ENCODE results near the gene XKR7.

The XKR7 gene

GRCh38 chr20:31945319-31945718, 22.6 kb upstream of the XKR7 start:
- no peak for TF ChIP-seq CTCF (IDR thresholded peaks at IDR 0.05; ENCODE audit: extremely low read depth, missing control alignments)
- no peak for DNase-seq (ENCODE audit: low spot score)

- TF ChIP-seq CTCF (IDR thresholded peaks at IDR 0.05; ENCODE audit: extremely low read depth, missing control alignments) = no peak
- DNase-seq (ENCODE audit: low spot score) = no peak
Measured at GRCh38 chr20:31945785-31946184, 22.2 kb upstream of the XKR7 start.

- no peak for TF ChIP-seq CTCF (IDR thresholded peaks at IDR 0.05; ENCODE audit: extremely low read depth, missing control alignments)
- no peak for DNase-seq (ENCODE audit: low spot score)
Measured at GRCh38 chr20:31948008-31948407, 19.9 kb upstream of the XKR7 start.

GRCh38 chr20:31949877-31950646, 17.9 kb upstream of the XKR7 start:
- DNase-seq (ENCODE audit: low spot score) = no peak
- no peak for TF ChIP-seq CTCF (IDR thresholded peaks at IDR 0.05; ENCODE audit: extremely low read depth, missing control alignments)

- TF ChIP-seq CTCF (IDR thresholded peaks at IDR 0.05; ENCODE audit: extremely low read depth, missing control alignments) = no peak
- DNase-seq (ENCODE audit: low spot score) = no peak
Measured at GRCh38 chr20:31951203-31951529, 16.8 kb upstream of the XKR7 start.

GRCh38 chr20:31951530-31952453, 16.2 kb upstream of the XKR7 start, which contains the start of gene PDRG1:
PDRG1 (minus strand) TSS chr20:31952046; CDS start chr20:31951961, 85 bp downstream.
- DNase-seq (ENCODE audit: low spot score) = peak; percentile 96
- peak; percentile 92 for TF ChIP-seq CTCF (IDR thresholded peaks at IDR 0.05; ENCODE audit: extremely low read depth, missing control alignments)

- DNase-seq (ENCODE audit: low spot score) = no peak
- no peak for TF ChIP-seq CTCF (IDR thresholded peaks at IDR 0.05; ENCODE audit: extremely low read depth, missing control alignments)
Measured at GRCh38 chr20:31953556-31954148, 14.3 kb upstream of the XKR7 start.

Measured in GM20000 (cell line).